Stimulated activated CD4-positive, alpha-beta T cell treated with anti-CD3 and anti-CD28 coated beads, Interleukin-15, amount 100 ng/mL, for 24 hours (primary cell): ENCODE measurements around the gene SCUBE1.

Experiments
- DNase-seq: peaks from one replicate; pipeline ENCODE4 v3.0.0-alpha.2; 2020

The SCUBE1 gene

DNA sequence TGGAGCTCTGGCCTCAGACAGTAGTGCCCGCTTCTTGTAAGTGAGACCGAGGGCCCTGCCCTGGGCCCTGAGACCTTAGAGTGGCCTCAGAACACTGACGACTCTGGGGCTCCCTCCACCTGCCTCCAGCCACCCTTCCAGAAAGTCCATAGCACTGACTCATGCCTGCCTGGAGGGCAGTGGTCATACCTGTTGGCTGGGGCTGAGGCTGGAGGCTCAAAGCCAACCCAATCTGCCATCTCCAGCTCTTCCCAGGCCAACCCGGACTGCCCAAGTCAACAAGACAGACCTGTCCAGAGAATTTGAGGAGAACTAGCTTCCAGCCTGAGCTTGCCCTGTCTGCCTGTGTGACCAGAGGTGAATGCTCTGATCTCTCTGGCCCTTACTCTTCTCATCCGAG, 89.3 kb downstream of the SCUBE1 start:
- no peak for DNase-seq

DNA sequence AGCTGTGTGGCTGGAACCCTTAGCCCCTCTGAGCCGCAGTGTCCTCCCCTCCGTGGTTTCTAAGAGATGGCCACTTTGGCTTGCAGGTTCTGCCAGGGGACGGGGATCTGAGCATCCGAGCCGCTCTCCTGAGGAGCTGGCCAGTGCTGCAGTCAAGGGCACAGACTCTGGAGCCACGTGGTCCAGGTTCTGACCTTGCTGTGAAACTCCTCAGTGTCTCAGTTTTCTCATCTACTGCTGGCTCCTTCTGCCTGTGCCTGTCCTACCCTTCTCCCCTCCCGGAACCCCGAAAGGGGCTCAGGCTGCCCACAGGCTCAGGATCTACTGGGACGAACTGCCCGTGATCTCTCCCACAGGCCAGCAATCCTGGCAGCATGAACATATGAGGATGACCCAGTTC, 90.9 kb downstream of the SCUBE1 start:
- no peak for DNase-seq

DNA sequence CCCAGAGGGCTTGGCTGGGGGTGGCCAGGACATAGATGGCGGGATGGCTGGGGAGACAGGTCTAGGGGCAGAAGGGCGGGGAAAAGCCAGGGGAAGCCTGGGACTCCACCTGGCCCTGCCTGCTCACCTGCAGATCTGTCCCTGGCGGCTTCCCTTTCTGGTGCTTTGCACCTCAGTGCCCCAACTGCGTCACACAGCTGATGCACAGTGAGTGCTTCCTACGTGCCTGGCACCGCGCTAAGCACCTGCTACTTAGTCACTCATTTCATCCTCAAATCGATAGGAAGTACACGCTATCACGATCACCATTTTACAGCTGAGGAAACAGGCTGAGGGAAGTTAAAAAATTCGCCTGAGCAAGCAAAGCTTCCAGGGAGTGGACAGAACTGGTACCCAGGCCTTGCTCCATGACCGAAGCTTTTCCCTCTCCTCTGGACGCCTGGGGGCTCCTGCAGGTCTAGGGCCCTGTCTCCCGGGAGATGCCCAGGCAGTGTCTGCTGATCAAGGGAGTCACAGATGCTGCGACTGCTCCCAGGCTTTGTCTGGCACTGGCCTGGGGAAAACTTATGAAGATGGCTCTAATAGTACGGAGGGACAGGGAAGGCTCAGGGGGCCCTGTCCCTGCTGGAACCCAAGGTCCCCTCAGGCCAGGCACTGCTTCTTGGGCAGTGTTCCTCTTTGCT, 93.2 kb downstream of the SCUBE1 start:
- no peak for DNase-seq

DNA sequence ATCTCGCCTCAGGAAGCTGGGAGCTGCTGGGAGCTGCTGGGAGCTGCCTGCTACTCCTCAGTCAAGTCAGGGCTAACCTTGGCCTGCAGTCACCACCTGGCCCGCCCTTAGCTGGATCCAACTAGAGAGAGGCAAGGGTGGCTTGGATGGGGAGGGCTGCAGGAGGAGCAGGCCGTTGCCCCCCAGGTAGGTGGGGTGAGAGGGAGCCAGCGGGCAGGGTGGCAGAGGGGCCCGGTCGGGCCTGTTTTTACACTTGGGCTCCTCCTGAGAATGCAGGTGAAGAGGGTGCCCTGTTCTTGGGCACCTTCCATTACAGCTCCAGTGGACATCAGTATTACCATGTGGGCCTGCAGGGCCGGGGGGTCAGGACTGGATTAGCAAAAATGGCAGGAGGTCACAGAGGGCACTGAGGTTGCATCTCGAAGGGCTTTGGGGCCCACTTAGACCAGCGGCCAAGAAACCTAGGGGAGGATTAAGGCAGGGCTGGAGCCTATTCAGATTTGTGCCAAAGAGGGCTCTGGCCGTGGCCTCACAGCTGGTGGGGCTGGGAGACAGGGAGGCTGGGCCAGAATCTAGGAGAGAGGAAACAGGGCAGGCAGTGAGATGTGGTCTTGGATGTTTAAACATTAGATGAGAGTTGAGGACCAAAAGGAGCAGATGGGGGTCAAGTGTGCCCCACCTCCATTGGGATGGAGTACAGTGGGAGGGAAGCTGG, 95.5 kb downstream of the SCUBE1 start:
- no peak for DNase-seq

DNA sequence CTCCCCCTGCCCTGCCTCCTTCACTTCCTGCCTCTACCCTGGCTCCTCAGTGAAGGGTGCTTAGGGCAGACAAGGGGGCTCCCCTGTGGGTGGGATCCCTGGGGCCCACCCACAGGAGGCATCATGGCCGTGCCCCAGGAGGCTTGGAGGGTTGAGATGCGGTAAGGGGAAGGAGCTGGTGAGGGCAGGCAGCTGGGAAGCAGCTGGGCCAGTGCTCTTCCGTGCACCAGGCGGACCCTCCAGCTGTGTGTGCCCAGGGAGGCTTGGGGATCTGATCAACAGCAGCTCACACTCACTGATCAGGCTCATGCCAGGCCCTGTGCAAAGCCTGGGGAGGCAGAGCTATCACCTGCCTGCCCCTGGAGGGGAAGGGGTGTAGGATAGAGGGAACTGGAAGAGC, 97.0 kb downstream of the SCUBE1 start:
- DNase-seq, result no peak

DNA sequence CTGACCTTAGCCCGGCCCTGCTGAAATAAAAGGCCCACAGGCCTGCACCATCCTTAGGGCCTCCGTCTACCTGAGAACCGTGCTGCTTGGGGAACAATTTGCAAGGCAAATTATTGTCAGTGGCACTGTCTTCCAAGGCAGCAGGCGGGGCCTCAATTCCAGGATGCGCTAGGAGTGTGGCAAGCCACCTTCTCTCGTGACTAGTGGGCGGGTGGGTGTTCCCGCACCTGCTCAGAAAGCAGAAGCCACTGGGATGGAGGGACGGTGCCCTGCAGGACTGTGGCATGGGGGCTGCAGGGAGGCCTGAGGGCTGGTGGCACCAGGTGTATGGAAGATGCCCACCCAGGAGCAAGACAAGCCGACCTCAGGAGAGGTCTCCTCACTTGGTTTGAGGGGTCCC, 97.5 kb downstream of the SCUBE1 start:
- no peak for DNase-seq

DNA sequence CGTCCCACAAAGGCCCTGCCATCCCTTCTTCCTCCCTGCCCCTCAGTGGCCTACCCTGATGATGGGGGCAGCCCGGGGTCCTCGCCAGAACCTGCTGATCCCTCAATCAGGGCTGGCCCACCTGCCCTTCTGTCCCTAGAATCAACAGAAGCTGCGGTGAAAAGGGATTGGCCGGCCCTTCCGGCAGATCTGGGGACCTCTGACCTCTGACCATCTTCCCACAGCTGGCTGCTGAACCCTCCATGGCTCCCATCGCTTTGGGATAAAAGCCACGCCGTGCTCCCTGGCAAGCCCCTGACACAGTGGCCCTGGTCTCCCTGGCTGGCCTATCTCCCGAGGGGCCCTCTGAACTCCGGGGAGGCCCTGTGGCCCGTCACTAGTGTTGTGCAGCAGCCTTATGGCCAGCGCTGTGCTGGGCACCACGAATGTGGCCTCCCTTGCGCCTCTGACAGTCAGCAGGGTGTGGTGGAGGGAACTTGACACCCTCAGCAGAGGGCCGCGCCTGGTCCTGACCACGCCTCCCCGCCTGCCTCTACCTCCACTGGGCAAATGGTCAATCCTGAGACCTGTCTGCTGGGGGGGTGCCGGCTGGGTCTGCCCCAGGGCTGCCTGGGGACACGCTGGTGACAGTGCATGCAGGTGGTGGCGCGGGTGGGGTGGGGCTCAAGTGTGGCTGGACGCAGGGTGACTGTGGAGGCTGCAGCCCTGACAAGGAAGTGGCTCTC, 98.2 kb downstream of the SCUBE1 start:
- no peak for DNase-seq

DNA sequence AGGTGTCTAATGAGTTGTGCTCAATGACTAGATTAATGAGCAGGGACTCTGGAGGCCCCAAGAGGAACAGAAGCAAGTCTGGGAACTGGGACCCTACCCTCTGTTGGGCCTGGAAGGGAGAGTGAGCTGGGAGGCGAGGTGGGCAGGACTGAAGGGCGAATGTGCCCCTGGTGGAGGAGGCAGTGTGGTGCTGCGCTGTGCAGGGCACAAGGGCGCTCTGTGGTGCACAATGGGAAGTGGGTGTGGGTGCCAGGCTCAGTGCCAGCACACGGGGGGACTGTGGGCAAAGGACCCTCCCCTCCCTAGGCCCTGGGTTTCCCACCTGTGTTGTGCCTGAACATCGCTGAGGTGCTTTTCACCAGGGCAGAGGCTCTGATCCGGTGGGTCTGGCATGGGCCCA, 98.8 kb downstream of the SCUBE1 start:
- no peak for DNase-seq

DNA sequence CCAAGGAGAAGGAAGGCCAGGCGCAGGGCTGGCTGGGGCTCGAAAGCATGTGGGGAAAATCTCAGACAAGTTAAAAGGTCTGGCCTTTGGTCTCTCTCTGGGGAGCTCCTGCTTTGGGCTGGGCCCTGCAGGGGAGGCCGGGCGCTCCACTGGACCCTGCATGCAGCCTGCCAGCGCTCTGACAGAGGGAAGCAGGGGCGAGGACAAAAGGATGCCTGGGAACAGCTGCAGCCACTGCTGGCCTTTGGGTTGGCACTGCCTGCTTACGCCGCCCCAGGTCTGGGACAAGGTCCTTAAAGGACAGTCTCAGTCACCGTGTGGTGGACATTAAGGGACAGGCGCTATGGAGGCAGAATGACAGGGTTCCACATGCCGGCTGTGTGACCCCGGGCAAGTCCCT, 99.8 kb downstream of the SCUBE1 start:
- DNase-seq, result no peak

DNA sequence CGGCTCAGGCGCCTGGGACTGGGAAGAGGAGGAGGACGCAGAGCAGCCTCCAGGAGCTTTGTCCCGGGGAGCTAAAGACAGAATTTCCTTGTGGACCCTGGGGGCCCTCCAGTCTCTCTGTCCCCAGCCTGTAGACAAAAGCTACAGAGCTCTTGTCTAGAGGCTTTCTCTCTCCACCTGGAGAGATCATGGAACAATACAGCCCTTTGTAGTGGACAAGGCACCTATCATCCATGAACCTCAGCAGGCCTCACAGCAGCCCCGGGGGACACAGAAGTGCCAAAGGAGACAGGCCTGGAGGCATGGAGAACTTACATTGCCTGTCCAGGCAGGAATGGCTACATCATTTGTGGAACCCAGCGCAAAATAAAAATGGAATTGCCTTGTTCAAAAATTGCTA, 100.5 kb downstream of the SCUBE1 start:
- DNase-seq, result no peak

DNA sequence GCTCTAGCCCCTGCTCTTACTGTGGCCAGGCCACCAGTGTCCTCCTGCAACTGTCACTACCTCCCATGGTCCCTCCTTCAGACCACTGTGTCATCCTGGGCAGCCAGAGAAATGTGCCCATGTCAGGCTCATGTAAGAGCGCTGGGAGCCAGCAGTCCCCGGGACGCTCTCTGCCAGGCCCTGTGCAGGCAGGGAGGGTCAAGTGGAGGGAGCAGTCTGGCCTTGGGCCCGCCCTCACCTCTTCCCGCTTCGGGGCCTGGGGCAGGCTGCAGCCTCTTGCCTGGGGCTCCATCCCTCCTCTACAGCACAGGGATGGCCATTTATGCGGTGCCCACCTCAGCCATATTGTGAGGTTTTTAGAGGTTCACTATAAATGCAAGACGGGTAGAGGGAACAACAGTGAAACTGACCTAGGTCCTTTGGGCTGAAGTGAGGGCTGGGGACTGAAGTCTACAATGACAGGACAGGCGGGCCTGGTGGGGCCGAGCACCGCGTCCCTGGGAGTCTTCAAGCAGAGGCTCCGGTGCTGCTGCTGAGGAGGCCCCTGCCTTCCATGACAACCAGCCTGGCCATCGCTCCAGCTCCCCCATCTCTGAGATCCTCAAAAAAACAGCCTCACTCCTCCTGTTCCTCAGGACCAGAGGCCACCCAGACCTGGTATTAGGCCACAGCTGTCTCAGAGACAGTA, 101.3 kb downstream of the SCUBE1 start:
- DNase-seq, result no peak

DNA sequence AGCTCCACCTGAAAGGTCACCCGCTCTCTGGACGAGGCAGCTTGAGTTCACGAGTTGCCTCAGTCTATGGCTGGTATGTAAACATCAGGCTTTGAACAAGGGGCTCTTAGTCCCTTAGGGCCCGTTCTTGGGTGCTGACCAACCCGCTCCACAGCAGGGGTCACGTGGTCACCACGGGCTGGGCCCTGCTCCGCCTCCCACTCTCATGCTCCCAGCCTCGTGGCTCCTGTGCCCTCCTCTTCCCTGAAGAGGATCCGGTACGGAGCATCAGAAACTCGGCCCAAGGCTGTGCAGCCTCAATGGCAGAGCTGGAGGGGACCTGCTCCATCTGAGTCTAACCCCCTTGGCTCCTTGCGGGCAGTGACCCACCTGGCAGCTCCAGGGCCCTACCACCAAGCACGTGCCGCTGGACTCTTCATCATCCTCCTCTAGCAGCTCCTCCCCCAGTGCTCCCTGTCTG, 102.0 kb downstream of the SCUBE1 start:
- no peak for DNase-seq

DNA sequence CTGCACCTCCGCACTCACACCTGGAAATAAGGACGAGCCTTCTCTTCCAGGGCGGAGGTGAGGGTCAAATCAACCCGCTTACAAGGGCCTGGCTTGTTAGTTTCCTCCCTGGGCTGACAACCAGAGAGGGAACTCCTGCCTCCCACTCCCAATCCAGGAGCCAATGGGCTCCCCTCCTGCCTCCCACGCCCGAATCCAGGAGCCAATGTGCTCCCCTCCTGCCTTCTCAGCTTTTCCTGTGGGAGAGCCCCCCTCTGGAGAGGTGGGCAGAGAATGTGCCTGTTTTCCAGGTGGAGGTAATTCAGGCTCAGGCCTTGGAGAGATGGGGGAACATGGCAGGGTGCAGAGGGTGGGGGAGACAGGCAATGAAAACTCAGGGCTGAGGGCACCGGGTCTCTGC, 102.6 kb downstream of the SCUBE1 start:
- no peak for DNase-seq

DNA sequence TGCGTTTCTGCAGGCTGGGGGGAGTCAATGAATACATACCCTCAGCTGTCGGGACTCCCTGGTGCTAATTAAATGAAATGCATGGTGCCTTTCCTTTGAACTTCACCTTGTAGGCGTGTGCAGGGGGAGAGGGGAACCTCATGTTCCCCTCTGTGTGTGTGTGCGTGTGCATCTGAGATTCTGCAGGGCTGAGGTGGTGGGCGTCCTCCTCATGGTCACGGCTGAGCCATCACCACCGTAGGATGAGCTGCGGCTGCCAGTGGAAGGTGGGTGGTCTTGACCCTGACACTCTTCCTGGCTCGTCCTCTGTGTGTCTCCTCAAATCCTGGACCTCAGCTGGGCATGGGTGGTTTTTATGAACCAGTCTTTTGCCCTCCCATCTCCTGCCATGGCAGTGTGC, 103.2 kb downstream of the SCUBE1 start:
- DNase-seq, result no peak

DNA sequence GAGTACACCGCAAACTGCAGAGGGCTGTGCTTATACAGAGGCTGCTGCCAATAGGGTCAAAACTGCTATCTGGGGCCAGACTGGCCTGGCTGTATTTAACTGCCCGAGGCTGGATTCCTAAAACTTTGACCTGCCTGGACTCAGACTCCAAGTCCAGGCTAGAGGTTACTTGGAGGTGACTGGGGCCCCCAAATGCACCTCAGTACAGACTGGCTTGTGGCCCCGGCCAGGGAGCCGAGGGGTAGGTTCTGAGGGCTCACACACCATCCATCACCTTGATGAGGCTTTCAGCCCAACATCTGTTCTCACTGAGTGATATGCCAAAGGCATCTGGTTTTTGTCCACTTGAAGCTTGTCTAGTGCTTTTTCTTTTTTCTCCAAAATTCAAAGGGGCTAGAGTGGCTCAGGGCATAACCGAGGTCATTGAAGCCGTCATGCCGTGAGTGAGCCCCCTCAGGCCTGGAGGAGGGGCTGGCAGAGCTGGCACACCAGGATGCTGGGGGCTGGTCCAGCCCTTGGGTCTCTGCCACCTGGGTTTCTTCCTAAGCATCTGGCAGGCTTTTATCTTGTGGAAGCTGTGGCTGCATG, 103.9 kb downstream of the SCUBE1 start:
- no peak for DNase-seq

DNA sequence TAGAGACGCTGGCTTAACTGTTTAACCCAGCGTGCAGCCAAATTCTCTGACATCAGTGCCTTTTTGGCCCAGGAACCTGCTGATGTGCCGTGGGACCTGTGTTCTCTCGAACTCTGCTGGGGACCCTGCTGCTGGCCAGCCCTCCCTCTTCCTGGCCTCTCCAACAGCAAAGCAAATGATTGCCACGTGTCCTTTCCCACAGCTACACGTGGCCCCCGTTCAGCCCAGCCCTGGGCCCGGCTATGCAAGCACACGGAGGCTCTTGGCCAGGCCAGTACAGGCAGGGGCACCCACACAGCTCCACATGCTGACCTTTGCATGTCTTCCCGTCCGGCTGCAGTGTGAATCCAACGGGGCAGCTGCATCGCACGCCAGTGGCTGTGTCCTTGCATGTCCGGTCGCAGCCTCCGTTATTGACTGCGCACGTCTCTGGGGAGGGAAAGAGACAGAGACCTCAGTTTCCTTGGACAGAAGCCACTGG, 104.6 kb downstream of the SCUBE1 start:
- DNase-seq, result no peak

DNA sequence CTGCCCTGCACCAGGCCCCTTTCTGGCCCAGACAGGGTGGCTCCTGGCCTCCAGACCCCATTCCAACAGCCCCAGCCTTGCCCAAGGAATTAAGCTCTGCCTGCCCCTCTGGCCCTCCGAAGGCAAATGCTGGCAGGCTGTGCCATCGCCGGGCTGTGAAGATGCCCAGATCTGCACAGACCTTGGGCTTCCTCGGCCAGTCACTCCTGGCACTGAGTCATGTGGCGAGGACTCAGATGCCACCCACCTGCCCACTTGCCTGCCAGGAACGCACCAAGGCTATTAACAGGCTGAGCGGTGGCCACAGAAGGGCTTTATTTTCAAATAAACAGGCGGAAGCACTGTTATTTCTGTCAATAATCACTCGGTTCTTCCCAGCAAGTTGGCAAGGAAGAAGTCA, 105.9 kb downstream of the SCUBE1 start:
- DNase-seq, result no peak

DNA sequence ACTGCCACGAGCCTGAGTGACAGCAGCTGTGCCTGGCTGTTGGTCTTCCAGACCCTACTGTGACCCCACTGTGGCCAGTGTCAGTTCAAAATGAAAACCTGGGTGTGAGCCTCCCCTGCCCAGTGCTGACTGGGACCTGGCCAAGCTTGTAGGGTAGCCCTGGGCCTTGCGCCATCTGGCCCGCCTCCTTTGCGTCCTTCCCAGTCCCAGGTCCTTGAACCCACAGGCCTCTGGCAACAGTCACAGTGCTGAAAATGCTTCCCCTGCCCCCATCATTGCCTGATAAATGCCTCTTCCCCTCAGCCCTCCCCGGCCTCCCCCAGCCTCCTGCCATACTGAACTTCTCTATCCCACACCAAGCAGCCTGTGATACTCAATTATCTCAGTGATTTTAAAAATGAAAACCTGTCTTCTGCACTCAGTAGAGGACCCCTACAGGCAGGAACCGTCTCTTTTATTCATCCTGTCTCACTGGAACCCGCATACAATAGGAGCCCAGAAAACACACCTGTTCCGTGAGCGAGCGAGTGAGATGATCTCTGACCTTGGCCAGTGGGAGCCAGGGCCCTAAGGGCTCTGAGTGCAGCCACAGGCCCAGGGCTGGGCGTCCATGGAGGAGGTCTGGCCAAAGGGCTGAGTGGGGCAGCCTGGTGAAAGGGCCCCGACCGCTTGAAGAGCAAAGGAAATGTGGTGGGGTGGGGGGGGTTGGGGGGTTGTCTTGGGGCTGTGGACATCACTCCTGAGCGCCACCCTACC, 106.6 kb downstream of the SCUBE1 start:
- no peak for DNase-seq

DNA sequence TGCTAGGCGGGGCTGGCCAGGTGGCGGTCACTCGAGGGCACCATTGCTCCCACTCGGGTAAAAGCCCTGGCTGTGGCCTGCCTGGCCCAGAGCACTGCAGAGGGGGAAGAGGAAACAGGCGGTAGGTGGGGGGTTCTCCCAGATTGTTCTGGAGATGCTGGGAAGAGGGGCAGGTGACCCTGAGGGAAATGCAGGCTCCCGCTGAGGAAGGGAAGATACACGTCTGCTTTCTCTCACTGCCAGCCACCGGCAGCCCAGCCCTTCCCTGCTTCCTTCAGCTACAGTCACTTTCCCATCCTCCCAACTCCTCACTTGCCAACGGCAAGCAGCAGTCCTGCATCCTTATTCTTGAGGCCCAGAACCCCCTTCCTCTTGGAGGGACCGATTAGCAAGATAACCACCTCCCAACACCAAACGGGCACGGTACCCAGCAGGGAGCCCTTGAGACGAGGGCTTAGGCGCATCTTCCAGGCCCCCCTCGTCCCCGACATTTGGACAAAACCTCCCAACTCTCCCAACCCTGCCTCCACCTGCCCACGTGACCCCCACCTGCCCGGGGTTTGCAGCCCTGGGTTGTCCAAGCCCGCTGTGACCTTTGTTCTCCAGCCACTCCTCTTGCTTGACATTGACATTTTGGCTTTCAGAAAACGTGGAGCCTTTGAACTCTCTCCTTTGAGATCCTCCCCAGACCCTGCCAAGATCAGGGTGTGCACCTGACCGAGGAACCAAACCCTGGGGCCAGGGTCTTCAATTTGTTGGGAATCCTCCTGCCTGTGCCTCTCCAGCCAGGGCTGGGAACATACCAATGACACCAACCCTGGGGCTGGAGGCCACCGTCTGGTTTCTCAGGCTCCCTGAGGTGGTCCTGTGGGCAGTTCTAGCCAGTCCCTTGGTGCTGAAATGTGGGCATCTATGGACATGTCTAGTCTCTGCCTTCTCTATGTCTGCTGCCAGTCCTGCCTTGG, 107.4 kb downstream of the SCUBE1 start:
- no peak for DNase-seq

DNA sequence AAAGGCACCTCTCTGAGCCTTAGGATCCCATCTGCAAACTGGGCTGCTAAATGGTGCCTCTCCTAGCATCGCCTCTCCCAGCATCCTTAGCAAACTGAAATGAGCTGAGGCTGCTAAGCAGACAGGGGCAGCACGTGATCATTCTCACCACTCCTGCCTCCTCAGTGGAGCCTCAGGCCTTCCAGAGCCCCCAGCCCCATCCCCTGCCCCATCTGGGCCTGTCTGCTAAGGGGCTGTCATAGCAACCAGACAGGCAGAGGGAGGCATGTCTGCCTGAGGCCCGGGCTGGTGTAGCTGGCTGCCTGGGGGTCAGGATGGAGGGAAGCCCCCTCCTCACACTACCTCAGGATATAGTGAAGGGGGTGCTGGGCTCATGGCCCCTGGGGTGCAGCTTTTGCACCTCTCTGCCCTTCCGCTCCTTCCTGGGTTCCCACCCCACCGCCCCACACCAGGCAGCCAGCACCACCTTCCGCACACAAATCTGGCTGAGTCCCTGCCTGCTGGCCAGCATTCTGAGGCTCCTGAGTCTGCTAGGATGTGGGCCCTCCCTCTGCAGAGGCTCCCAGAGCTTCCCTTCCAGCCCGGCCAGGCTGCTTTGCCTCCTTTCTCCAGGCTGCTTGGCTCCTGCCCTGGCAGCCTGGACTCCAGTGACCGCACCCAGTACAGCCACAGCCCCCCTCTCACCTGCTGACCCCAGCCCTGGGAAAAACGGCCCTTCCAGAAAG, 108.7 kb downstream of the SCUBE1 start:
- DNase-seq, result no peak
